ENCODE data around the gene RRAS.
"Not testable (repeated sequence)": the region's sequence is repeated elsewhere in the genome, so short reads cannot be mapped to it uniquely, and the experiment has no call there.

RRAS gene

GRCh38 chr19:49631014-49631588 lies 8.8 kb downstream of the RRAS start:
- no peak for DNase-seq (ENCODE audit: low spot score)

- no peak for DNase-seq (ENCODE audit: low spot score)
Observed at GRCh38 chr19:49629659-49630058, 10.3 kb downstream of the RRAS start.

GRCh38 chr19:49626226-49626625 lies 13.7 kb downstream of the RRAS start:
- DNase-seq (ENCODE audit: low spot score), result no peak

GRCh38 chr19:49624967-49625910 lies 14.7 kb downstream of the RRAS start:
- no peak for DNase-seq (ENCODE audit: low spot score)

GRCh38 chr19:49617860-49618259 lies 22.1 kb downstream of the RRAS start:
- DNase-seq (ENCODE audit: low spot score), result not testable (repeated sequence)

GRCh38 chr19:49616945-49617344 lies 23.0 kb downstream of the RRAS start:
- DNase-seq (ENCODE audit: low spot score), result no peak

- no peak for DNase-seq (ENCODE audit: low spot score)
Observed at GRCh38 chr19:49616532-49616931, 23.4 kb downstream of the RRAS start.

GRCh38 chr19:49615861-49616260 lies 24.1 kb downstream of the RRAS start:
- no peak for DNase-seq (ENCODE audit: low spot score)

- no peak for DNase-seq (ENCODE audit: low spot score)
Observed at GRCh38 chr19:49614096-49614833, 25.7 kb downstream of the RRAS start.

- DNase-seq (ENCODE audit: low spot score), result no peak
Observed at GRCh38 chr19:49613374-49613773, 26.6 kb downstream of the RRAS start.

GRCh38 chr19:49609499-49610092 lies 30.3 kb downstream of the RRAS start:
- DNase-seq (ENCODE audit: low spot score), result no peak

GRCh38 chr19:49605605-49606004 lies 34.3 kb downstream of the RRAS start:
- no peak for DNase-seq (ENCODE audit: low spot score)

- no peak for DNase-seq (ENCODE audit: low spot score)
Observed at GRCh38 chr19:49602806-49603205, 37.1 kb downstream of the RRAS start.

- DNase-seq (ENCODE audit: low spot score), result no peak
Observed at GRCh38 chr19:49601482-49602038, 38.4 kb downstream of the RRAS start.

- DNase-seq (ENCODE audit: low spot score), result peak; percentile 20
Observed at GRCh38 chr19:49599378-49600295, 40.3 kb downstream of the RRAS start.

- DNase-seq (ENCODE audit: low spot score), result no peak
Observed at GRCh38 chr19:49597703-49597974, 42.3 kb downstream of the RRAS start.

GRCh38 chr19:49596954-49597702 lies 42.8 kb downstream of the RRAS start:
- DNase-seq (ENCODE audit: low spot score), result no peak

- DNase-seq (ENCODE audit: low spot score), result no peak
Observed at GRCh38 chr19:49596407-49596806, 43.5 kb downstream of the RRAS start.

- no peak for DNase-seq (ENCODE audit: low spot score)
Observed at GRCh38 chr19:49595819-49596404, 44.0 kb downstream of the RRAS start.
